ENCODE measurements around the gene PPP3R1. TPM values are rescaled to one million over a fixed set of nuclear protein-coding genes. Genes with fewer than 3 reads are reported as not detected.

Gene PPP3R1
- total RNA-seq, 1 experiment from 2014 or later: 25.6 TPM

GRCh38 chr2:68234405-68234804, 17.9 kb downstream of the PPP3R1 start:
- DNase-seq (ENCODE audit: low read depth): no peak

- peak; percentile 18 for DNase-seq (ENCODE audit: low read depth)
Measured at GRCh38 chr2:68231061-68231372, 21.3 kb downstream of the PPP3R1 start.

GRCh38 chr2:68230241-68231060, 21.9 kb downstream of the PPP3R1 start:
- no peak for DNase-seq (ENCODE audit: low read depth)

GRCh38 chr2:68226794-68227193, 25.5 kb downstream of the PPP3R1 start:
- DNase-seq (ENCODE audit: low read depth): no peak

GRCh38 chr2:68225119-68225632, 27.2 kb downstream of the PPP3R1 start:
- peak; percentile 55 for DNase-seq (ENCODE audit: low read depth)

- no peak for DNase-seq (ENCODE audit: low read depth)
Measured at GRCh38 chr2:68223419-68223818, 28.9 kb downstream of the PPP3R1 start.

- DNase-seq (ENCODE audit: low read depth): no peak
Measured at GRCh38 chr2:68222287-68222686, 30.0 kb downstream of the PPP3R1 start.

GRCh38 chr2:68218343-68218901, 33.9 kb downstream of the PPP3R1 start:
- DNase-seq (ENCODE audit: low read depth): no peak

- DNase-seq (ENCODE audit: low read depth): no peak
Measured at GRCh38 chr2:68217729-68218128, 34.6 kb downstream of the PPP3R1 start.

GRCh38 chr2:68216454-68217310, 35.6 kb downstream of the PPP3R1 start:
- no peak for DNase-seq (ENCODE audit: low read depth)

GRCh38 chr2:68214381-68214780, 38.0 kb downstream of the PPP3R1 start:
- DNase-seq (ENCODE audit: low read depth): no peak

GRCh38 chr2:68206793-68207192, 45.5 kb downstream of the PPP3R1 start:
- no peak for DNase-seq (ENCODE audit: low read depth)

GRCh38 chr2:68203587-68203986, 48.7 kb downstream of the PPP3R1 start:
- no peak for DNase-seq (ENCODE audit: low read depth)

- no peak for DNase-seq (ENCODE audit: low read depth)
Measured at GRCh38 chr2:68200157-68200787, 52.1 kb downstream of the PPP3R1 start.

GRCh38 chr2:68196120-68196716, 56.1 kb downstream of the PPP3R1 start:
- no peak for DNase-seq (ENCODE audit: low read depth)

- DNase-seq (ENCODE audit: low read depth): no peak
Measured at GRCh38 chr2:68195096-68195495, 57.2 kb downstream of the PPP3R1 start.

GRCh38 chr2:68193787-68194372, 58.5 kb downstream of the PPP3R1 start:
- DNase-seq (ENCODE audit: low read depth): peak; percentile 64

- DNase-seq (ENCODE audit: low read depth): no peak
Measured at GRCh38 chr2:68193144-68193543, 59.2 kb downstream of the PPP3R1 start.

- peak; percentile 56 for DNase-seq (ENCODE audit: low read depth)
Measured at GRCh38 chr2:68190991-68191731, 61.2 kb downstream of the PPP3R1 start.

- no peak for DNase-seq (ENCODE audit: low read depth)
Measured at GRCh38 chr2:68189991-68190784, 62.1 kb downstream of the PPP3R1 start.
